Heart left ventricle (tissue), 16 donors: Measurements from ENCODE around the gene ACO1. TPM values are rescaled to one million over a fixed set of nuclear protein-coding genes. Genes with fewer than 3 reads are reported as not detected.

Experiments used
- ATAC-seq, 4 donors: fragments of 200-7000 bp; cut with Tn5 transposase; one replicate each; pipeline ENCODE4 v1.9.1; 2020 to 2022; ENCODE audit warnings: moderate library complexity in 4 of 4, mild to moderate bottlenecking in 3 of 4, moderate number of reproducible peaks in 1 of 4
- DNase-seq, 5 donors: peaks; one replicate each; pipeline ENCODE4 v3.0.0-alpha.2; 2020
- H3K27ac ChIP-seq, 12 donors: fragments of 200-600 bp; sonication (generic) in 4 of 12; one replicate each; pipeline versions ENCODE4 v1.5.0 to v1.8.0; 2016 to 2022; ENCODE audit warnings: mild to moderate bottlenecking in 2 of 12
- H3K27me3 ChIP-seq, 9 donors: fragments of 200-600 bp; sonication (generic) in 2 of 9; one replicate each; pipeline versions ENCODE4 v1.5.1 to v1.8.0; 2016 to 2022; ENCODE audit warnings: mild to moderate bottlenecking in 3 of 9
- H3K36me3 ChIP-seq, 9 donors: fragments of 200-600 bp; sonication (generic) in 2 of 9; one replicate each; pipeline versions ENCODE4 v1.5.0 to v1.8.0; 2018 to 2022; ENCODE audit warnings: mild to moderate bottlenecking in 2 of 9
- H3K4me1 ChIP-seq, 12 donors: fragments of 200-600 bp; sonication (generic) in 4 of 12; one replicate each; pipeline versions ENCODE4 v1.5.0 to v1.8.0; 2016 to 2022; ENCODE audit warnings: mild to moderate bottlenecking in 3 of 12
- H3K4me3 ChIP-seq, 12 donors: fragments of 200-600 bp; sonication (generic) in 4 of 12; one replicate each; pipeline versions ENCODE4 v1.5.0 to v1.8.0; 2017 to 2022; ENCODE audit warnings: mild to moderate bottlenecking in 9 of 12, moderate library complexity in 4 of 12
- H3K9me3 ChIP-seq, 12 donors: fragments of 200-600 bp; sonication (generic) in 4 of 12; one replicate each; pipeline versions ENCODE4 v1.5.0 to v1.8.0; 2016 to 2022; ENCODE audit warnings: mild to moderate bottlenecking in 1 of 12
- CTCF ChIP-seq, 12 donors: fragments of 200-600 bp; sonication (generic) in 4 of 12; IDR thresholded peaks; one replicate each; pipeline versions ENCODE4 v1.5.0 to v1.8.0; 2018 to 2022; ENCODE audit warnings: antibody characterized with exemption in 12 of 12, mild to moderate bottlenecking in 5 of 12
- POLR2A ChIP-seq, 2 donors: fragments of 450-650 bp; IDR thresholded peaks; one replicate each; pipeline ENCODE4 v1.6.1; 2017; ENCODE audit warnings: antibody characterized with exemption in 2 of 2, mild to moderate bottlenecking in 2 of 2, moderate library complexity in 2 of 2
- WGBS, 4 donors: extraction: QIAGEN DNeasy Blood & Tissue Kit in 2 of 4; methylation state at CpG; one replicate each; pipeline versions ENCODE4 v1.1.5 to v1.1.7; 2013 to 2018; 5-methylcytosine and 5-hydroxymethylcytosine counted together
- intact Hi-C, 10 donors: fragments of 100-400 bp; cut with DNase I; formaldehyde crosslinking; loops; one replicate each; pipeline versions ENCODE4 v1.11.1 to v1.14.2; 2022
- polyA plus RNA-seq, 2 donors: library from polyadenylated mRNA; stranded (reverse); fragments of 200-250 nt; gene quantifications; one replicate each; pipeline ENCODE4 v1.2.3, GENCODE V29; 2013
- total RNA-seq, 9 donors: library from RNA; depleted of rRNA in 2 of 9; stranded (reverse); fragments of >200 nt in 2 of 9; fragmentation: NEBNext Ultra II Directional in 3 of 9; extraction: Animal tissue kit (Norgen Biotek cat#: 25700) in 3 of 9; gene quantifications; one replicate each; pipeline versions ENCODE4 v1.1.0 to v1.2.4, GENCODE V29; 2016 to 2023
- donor health status: ischemic (EF 13 %, LVEDD 7.1; RV severe dilation, severe dysfunction).
- donor health status: healthy with polysubstance abuse.
- donor health status: DM: no; HTN: yes; CAD: no.
- donor health status: DM: no; HTN: no; CAD: no.
- donor health status: ischemic (EF 25% LVEDD 6.9; RV normal size, moderate dysfunction).
- donor health status: ischemic (EF 25% LVEDD 5.7; RV mildly dilated, moderate dysfunction).
- donor health status: healthy.
- donor health status: DM: yes; HTN: yes; CAD: no.
- donor health status: ischemic (EF 35%, LVEDD 5.7; RV mildly dilated, moderate dysfunction).
- donor health status: nonischemic (EF 11% LVEDD 7.7; RV severe dilation, severe dysfunction).
- donor health status: DM: yes; HTN: yes; CAD: no.
- donor health status: PGD.
- donor health status: ischemic (EF 29% LVEDD 5.4; RV normal size, mild dysfunction).
- donor health status: nonischemic (EF 23%, LVEDD 6.1; RV moderate dilation, normal function).

The ACO1 gene
- total and polyA plus RNA-seq, 11 donors = 17.6 to 68.3 (median 60.7) TPM

- intact Hi-C loops = loop anchor here in 5 of 10 donors (5.0 to 10.0 kb wide), 3 partner anchors 149 to 591 kb away; partner anchors contain the start of gene RIGI (in 2 of the 5)
- Histone ChIP-seq H3K9me3 (peaks cover 0 to 2% (median 0%) of the 10 kb centered on the region in 12 donors), H3K4me1 (peaks cover 0 to 9% (median 0%) of the 10 kb centered on the region in 12 donors), H3K27ac (no peak overlapping the region), H3K36me3 (no peaks in the 10 kb centered on the region), H3K27me3 (peaks cover 0 to 4% (median 0%) of the 10 kb centered on the region in 9 donors), H3K4me3 (no peak overlapping the region)
- DNase-seq = no peak
- 20 to 59% (median 32%) methylated on average over 2 of the region's 2 CpGs for WGBS, 4 donors
- no peak for ATAC-seq
- TF ChIP-seq POLR2A (IDR thresholded peaks at IDR 0.05) (no peak), CTCF (IDR thresholded peaks at IDR 0.05) (no peak)
These were observed 8.2 kb upstream of the ACO1 start for GRCh38 chr9:32376285-32376684.

GRCh38 chr9:32378496-32378895, 5.9 kb upstream of the ACO1 start:
- no peak overlapping the region for H3K27ac ChIP-seq
- intact Hi-C loops = loop anchor here in 9 of 10 donors (1.0 to 10.0 kb wide), 9 partner anchors 52 to 590 kb away; partner anchors contain the start of gene RIGI (in 2 of the 9)
- H3K4me1 ChIP-seq = peaks cover 0 to 13% (median under 1%) of the 10 kb centered on the region in 12 donors
- 0% methylated on average over 3 of the region's 3 CpGs for WGBS, 4 donors
- H3K27me3 ChIP-seq = peaks cover 0 to 4% (median 0%) of the 10 kb centered on the region in 9 donors
- H3K36me3 ChIP-seq = no peaks in the 10 kb centered on the region
- ATAC-seq (peak; percentile 76 to 91 (median 81)), DNase-seq (no peak)
- H3K9me3 ChIP-seq = no peaks in the 10 kb centered on the region
- TF ChIP-seq POLR2A (IDR thresholded peaks at IDR 0.05) (no peak), CTCF (IDR thresholded peaks at IDR 0.05) (peak; percentile 56 to 86 (median 76))
- no peak overlapping the region for H3K4me3 ChIP-seq

GRCh38 chr9:32378993-32379729, 5.3 kb upstream of the ACO1 start:
- H3K27me3 ChIP-seq = peaks cover 0 to 4% (median 0%) of the 10 kb centered on the region in 9 donors
- H3K27ac ChIP-seq = no peak overlapping the region
- peak; percentile 65 to 89 (median 86) for ATAC-seq
- peaks cover 0 to 18% (median 2%) of the 10 kb centered on the region in 12 donors for H3K4me1 ChIP-seq
- 17 to 19% (median 17%) methylated on average over 5 of the region's 5 CpGs for WGBS, 4 donors
- TF ChIP-seq POLR2A (IDR thresholded peaks at IDR 0.05) (no peak), CTCF (IDR thresholded peaks at IDR 0.05) (peak; percentile 62 to 87 (median 77))
- no peak overlapping the region for H3K4me3 ChIP-seq
- intact Hi-C loops = loop anchor here in 9 of 10 donors (1.0 to 10.0 kb wide), 10 partner anchors 52 to 590 kb away; partner anchors contain the start of gene RIGI (in 2 of the 9)
- H3K9me3 ChIP-seq = no peaks in the 10 kb centered on the region
- no peaks in the 10 kb centered on the region for H3K36me3 ChIP-seq
- DNase-seq = peak in 2 of 5 donors; percentile 22 to 40

- Histone ChIP-seq H3K27ac (no peak overlapping the region), H3K4me1 (peaks cover 0 to 29% (median 12%) of the 10 kb centered on the region in 12 donors), H3K9me3 (no peaks in the 10 kb centered on the region), H3K27me3 (no peaks in the 10 kb centered on the region), H3K36me3 (no peaks in the 10 kb centered on the region), H3K4me3 (no peak overlapping the region)
- DNase-seq (no peak), ATAC-seq (no peak)
- TF ChIP-seq POLR2A (IDR thresholded peaks at IDR 0.05) = no peak
- TF ChIP-seq CTCF (IDR thresholded peaks at IDR 0.05) = no peak
- intact Hi-C loops = loop anchor here in 6 of 10 donors (2.0 to 10.0 kb wide), 6 partner anchors 46 to 591 kb away; partner anchors contain the start of gene RIGI (in 2 of the 6)
- WGBS, 4 donors = 85 to 96% (median 87%) methylated on average over 3 of the region's 3 CpGs
These were observed 3.5 kb upstream of the ACO1 start for GRCh38 chr9:32380944-32381343.
